ENCODE results near the gene MAGEE1. TPM values are rescaled to one million over a fixed set of nuclear protein-coding genes. Genes with fewer than 3 reads are reported as not detected.

MAGEE1 gene
- total RNA-seq, 4 donors from 2014 or later = 1.6 to 5.3 (median 2.8) TPM

GRCh38 chrX:76453737-76454406 is 26.4 kb downstream of the MAGEE1 start:
- no peak overlapping the region for H3K27ac ChIP-seq
- no peaks in the 10 kb centered on the region for H3K36me3 ChIP-seq
- TF ChIP-seq EP300 (IDR thresholded peaks at IDR 0.05) (no peak), POLR2A (IDR thresholded peaks at IDR 0.05) (no peak), POLR2AphosphoS5 (IDR thresholded peaks at IDR 0.05) (no peak), CTCF (IDR thresholded peaks at IDR 0.05) (no peak)
- no peak overlapping the region for H3K4me3 ChIP-seq
- H3K27me3 ChIP-seq = no peaks in the 10 kb centered on the region
- no peaks in the 10 kb centered on the region for H3K9me3 ChIP-seq
- no peaks in the 10 kb centered on the region for H3K4me1 ChIP-seq
- WGBS, 2 donors (ENCODE audit: low coverage in 1 of 2) = 29% methylated on average over 1 of the region's 2 CpGs; no CpG with 5 or more reads in 1 of the 2 donors
- no peak for ATAC-seq

DNA sequence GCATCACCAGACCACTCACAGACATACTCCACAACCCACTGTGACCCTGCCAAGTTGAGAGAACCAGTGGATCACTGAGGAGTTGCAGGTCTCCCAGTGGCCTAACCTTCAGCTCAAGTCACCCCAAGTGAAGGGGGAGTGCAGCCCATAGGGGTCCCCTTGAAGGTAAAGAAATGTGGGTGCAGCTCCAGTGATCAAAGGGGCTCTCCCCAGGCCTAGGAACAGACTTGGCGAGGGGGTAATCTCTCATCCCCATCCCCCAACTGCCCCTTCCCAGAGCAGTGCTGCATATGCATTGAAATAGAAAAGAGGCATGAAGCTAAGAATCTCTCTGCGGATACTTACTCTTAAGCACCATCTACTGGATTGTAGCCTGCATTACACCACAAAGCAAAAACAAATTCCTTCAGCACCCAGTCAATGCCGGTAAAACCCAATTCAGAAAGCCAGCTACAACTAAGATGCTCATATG is 27.0 kb downstream of the MAGEE1 start:
- WGBS, 2 donors (ENCODE audit: low coverage in 1 of 2) = 30 to 50% methylated on average over 1 to 2 of the region's 3 CpGs
- no peak overlapping the region for H3K4me3 ChIP-seq
- TF ChIP-seq POLR2A (IDR thresholded peaks at IDR 0.05) (no peak), POLR2AphosphoS5 (IDR thresholded peaks at IDR 0.05) (no peak), EP300 (IDR thresholded peaks at IDR 0.05) (no peak), CTCF (IDR thresholded peaks at IDR 0.05) (peak; percentile 11 to 60 (median 32))
- H3K9me3 ChIP-seq = no peaks in the 10 kb centered on the region
- H3K27me3 ChIP-seq = no peaks in the 10 kb centered on the region
- ATAC-seq = no peak
- H3K27ac ChIP-seq = no peak overlapping the region
- H3K4me1 ChIP-seq = no peaks in the 10 kb centered on the region
- no peaks in the 10 kb centered on the region for H3K36me3 ChIP-seq

- TF ChIP-seq EP300 (IDR thresholded peaks at IDR 0.05) = no peak
- TF ChIP-seq POLR2A (IDR thresholded peaks at IDR 0.05) = no peak
- TF ChIP-seq POLR2AphosphoS5 (IDR thresholded peaks at IDR 0.05) = no peak
- no peak for TF ChIP-seq CTCF (IDR thresholded peaks at IDR 0.05)
- Histone ChIP-seq H3K4me3 (no peak overlapping the region), H3K27me3 (no peaks in the 10 kb centered on the region), H3K27ac (no peak overlapping the region), H3K9me3 (no peaks in the 10 kb centered on the region), H3K4me1 (no peaks in the 10 kb centered on the region), H3K36me3 (no peaks in the 10 kb centered on the region)
- no peak for ATAC-seq
- WGBS, 2 donors (ENCODE audit: low coverage in 1 of 2) = 64 to 67% methylated on average over 2 of the region's 2 CpGs
These were observed 49.8 kb downstream of the MAGEE1 start for GRCh38 chrX:76477353-76477752.
